HepG2 (cell line): ENCODE measurements around the gene NELL2. TPM values are rescaled to one million over a fixed set of nuclear protein-coding genes. Genes with fewer than 3 reads are reported as not detected.

Experiments used
- ATAC-seq: fragments of 200-7000 bp; cut with Tn5 transposase; 3 replicates; pipeline ENCODE4 v1.9.1; 2020; ENCODE audit warnings: mild to moderate bottlenecking, moderate library complexity
- BruUV-seq: library from RNA; stranded (reverse); fragments of 400-500 nt; replicated peaks from 2 replicates; lab custom pipeline; 2021; lab: Mats Ljungman, UMichigan
- CTCF ChIA-PET: fragments of 300-600 bp; formaldehyde crosslinking; extraction: SDS; loops from one replicate; lab custom pipeline; 2021; ENCODE audit warnings: low total read pairs, inconsistent platforms, low intra/inter-chr PET ratio; lab: Yijun Ruan, JAX
- POLR2A ChIA-PET: fragments of 350-600 bp; sonication (Branson Sonifier 250); formaldehyde crosslinking; loops from one replicate; lab custom pipeline; 2020; ENCODE audit warnings: antibody characterized with exemption, inconsistent platforms; lab: Yijun Ruan, JAX
- DNase-seq: peaks from one replicate; pipeline ENCODE4 v3.0.0-alpha.2; 2015; ENCODE audit warnings: low spot score
- FAIRE-seq: peaks from 3 replicates; lab custom pipeline; 2011; peaks lifted over from hg19 to GRCh38; lab: Jason Lieb, UNC
- H2AFZ ChIP-seq: one replicate; pipeline ENCODE4 v1.6.1; 2011; ENCODE audit warnings: low read length, inconsistent platforms
- H3K27ac ChIP-seq: fragments of 300-600 bp; 3 replicates; pipeline ENCODE4 v1.8.0; 2011; ENCODE audit warnings: mixed run types, mild to moderate bottlenecking, mixed read lengths, low read length, inconsistent platforms; ENCODE audit not compliant: insufficient read depth; ENCODE audit errors: extremely low read length
- H3K27me3 ChIP-seq, 2 experiments: fragments of 200-600 bp in 1 of 2; 2 replicates in 1 of 2; 3 replicates in 1 of 2; pipeline versions ENCODE4 v1.6.0 to v1.8.0; 2011; ENCODE audit warnings: low read length in 2 of 2, mild to moderate bottlenecking in 2 of 2, moderate library complexity in 2 of 2, inconsistent platforms in 1 of 2; ENCODE audit not compliant: insufficient read depth in 2 of 2, control insufficient read depth in 1 of 2
- H3K36me3 ChIP-seq, 2 experiments: fragments of 200-600 bp in 1 of 2; replicated peaks in 1 of 2; 2 replicates in 1 of 2; 3 replicates in 1 of 2; pipeline versions ENCODE4 v1.5.1 to v1.8.0; 2011; ENCODE audit warnings: low read length in 2 of 2, inconsistent platforms in 1 of 2; ENCODE audit not compliant: insufficient read depth in 2 of 2, control insufficient read depth in 1 of 2
- H3K4me1 ChIP-seq: 2 replicates; pipeline ENCODE4 v1.5.1; 2012; ENCODE audit warnings: low read length, inconsistent platforms; ENCODE audit not compliant: insufficient read depth
- H3K4me2 ChIP-seq: 2 replicates; pipeline ENCODE4 v1.6.0; 2011; ENCODE audit warnings: low read depth, low read length, inconsistent platforms
- H3K4me3 ChIP-seq, 3 experiments: fragments of 200-600 bp in 1 of 3; sonication (generic), shearing (Covaris generic) in 1 of 3; replicated peaks in 1 of 3; 2 replicates each; pipeline ENCODE4 v1.5.1; 2011 to 2016; ENCODE audit warnings: low read length in 3 of 3, inconsistent platforms in 2 of 3, low read depth in 2 of 3, mild to moderate bottlenecking in 2 of 3, control low read depth in 1 of 3, mixed read lengths in 1 of 3; ENCODE audit not compliant: insufficient read depth in 1 of 3
- H3K79me2 ChIP-seq: one replicate; pipeline ENCODE4 v1.6.1; 2011; ENCODE audit warnings: low read length, inconsistent platforms; ENCODE audit not compliant: insufficient read depth
- H3K9ac ChIP-seq: 2 replicates; pipeline ENCODE4 v1.6.0; 2011; ENCODE audit warnings: mild to moderate bottlenecking, low read depth, low read length, inconsistent platforms; ENCODE audit not compliant: insufficient read depth
- H3K9me3 ChIP-seq: 2 replicates; pipeline ENCODE4 v1.5.1; 2012; ENCODE audit warnings: mild to moderate bottlenecking, low read length
- H4K20me1 ChIP-seq: 2 replicates; pipeline ENCODE4 v1.6.0; 2011; ENCODE audit warnings: inconsistent platforms, mild to moderate bottlenecking, low read length, moderate library complexity; ENCODE audit not compliant: insufficient read depth
- ATF2 ChIP-seq: sonication (generic); formaldehyde crosslinking; IDR thresholded peaks from 2 replicates; pipeline ENCODE4 v1.4.0; 2020; ENCODE audit warnings: missing genetic modification reagents
- JUNB ChIP-seq: sonication (generic); formaldehyde crosslinking; IDR thresholded peaks from 2 replicates; pipeline ENCODE4 v1.8.0; 2022; ENCODE audit warnings: missing genetic modification reagents, mild to moderate bottlenecking, borderline replicate concordance
- NR2F6 ChIP-seq, 2 experiments: IDR thresholded peaks; 2 replicates each; pipeline ENCODE4 v1.6.1; 2016; ENCODE audit warnings: antibody characterized with exemption in 1 of 2, mild to moderate bottlenecking in 1 of 2
- STAT5B ChIP-seq: sonication (generic); formaldehyde crosslinking; IDR thresholded peaks from 2 replicates; pipeline ENCODE4 v1.4.0; 2020; ENCODE audit warnings: missing genetic modification reagents
- ZBTB38 ChIP-seq: sonication (generic); formaldehyde crosslinking; IDR thresholded peaks from 2 replicates; pipeline ENCODE4 v1.5.1; 2020; ENCODE audit warnings: mild to moderate bottlenecking, missing genetic modification reagents
- ZNF282 ChIP-seq: fragments of 450-650 bp; IDR thresholded peaks from 2 replicates; pipeline ENCODE4 v1.6.1; 2018; ENCODE audit not compliant: partially characterized antibody
- ZNF646 ChIP-seq: sonication (generic); formaldehyde crosslinking; IDR thresholded peaks from 2 replicates; pipeline ENCODE4 v1.9.0; 2021; ENCODE audit warnings: mild to moderate bottlenecking, missing genetic modification reagents
- WGBS: methylation state at CpG from one replicate; pipeline ENCODE4 v1.1.6; 2017; ENCODE audit warnings: low lambda C conversion rate; 5-methylcytosine and 5-hydroxymethylcytosine counted together
- in situ Hi-C: cut with HindIII; loops from 2 replicates; pipeline ENCODE4 v1.10.0; 2017; ENCODE audit warnings: low pct_unique_long_range_greater_than_20kb; ENCODE audit not compliant: extremely low pct_ligation_motif_present
- intact Hi-C: fragments of 100-400 bp; cut with micrococcal nuclease; formaldehyde crosslinking; loops from one replicate; pipeline ENCODE4 v1.10.0; 2022; ENCODE audit not compliant: unreplicated experiment
- polyA plus RNA-seq, 8 experiments: library from polyadenylated mRNA; depleted of rRNA in 3 of 8; stranded (reverse) in 7 of 8; unstranded in 1 of 8; fragments of >200 nt; fragmentation: Illumina TruSeq in 4 of 8; extraction: Trizol in 4 of 8; gene quantifications; 2 replicates each; pipeline versions ENCODE4 v1.2.1 to v1.2.3, GENCODE V29; 2011 to 2016; ENCODE audit warnings: low read depth in 4 of 8, missing spikeins in 1 of 8, mixed read lengths in 1 of 8; ENCODE audit not compliant: insufficient read depth in 1 of 8
- total RNA-seq, 5 experiments: library from RNA; depleted of rRNA; stranded (reverse); fragments of >200 nt; fragmentation: Illumina TruSeq; extraction: Trizol; gene quantifications; 2 replicates each; pipeline ENCODE4 v1.2.3, GENCODE V29; 2016; ENCODE audit warnings: low read depth in 1 of 5

NELL2 gene
- total and polyA plus RNA-seq, 2 of the 13 experiments (the other 11 are each of a cell fraction or from before 2014, with no cell fraction given) = 0.11 TPM; not detected in 1

- no peak for TF ChIP-seq ZNF646 (CRISPR knock-in tag)
- no peak for TF ChIP-seq NR2F6 (IDR thresholded peaks at IDR 0.05)
- no peak for TF ChIP-seq NR2F6 (CRISPR knock-in tag; IDR thresholded peaks at IDR 0.05)
- no peak for TF ChIP-seq ZNF282
- TF ChIP-seq ATF2 (CRISPR knock-in tag) = no peak
- no peak for TF ChIP-seq ZBTB38
- no peak for TF ChIP-seq JUNB (CRISPR knock-in tag)
- no peak for TF ChIP-seq STAT5B
- no peaks in the 10 kb centered on the region for H4K20me1 ChIP-seq
- 0% methylated on average over 4 of the region's 4 CpGs for WGBS
- in situ Hi-C loops (no loop called here), intact Hi-C loops (no loop called here)
- DNase-seq (no peak), ATAC-seq (no peak), FAIRE-seq (no peak)
- no TSS peak for BruUV-seq
- no peak overlapping the region for H3K4me2 ChIP-seq
- no peak overlapping the region for H2AFZ ChIP-seq
- no peak overlapping the region for H3K9ac ChIP-seq
- no peaks in the 10 kb centered on the region for H3K27me3 ChIP-seq
- no peak overlapping the region for H3K27ac ChIP-seq
- ChIA-PET CTCF (no interaction called here), POLR2A (no interaction called here)
- no peak overlapping the region for H3K4me3 ChIP-seq
- no peaks in the 10 kb centered on the region for H3K79me2 ChIP-seq
- no peaks in the 10 kb centered on the region for H3K4me1 ChIP-seq
- H3K36me3 ChIP-seq = no peaks in the 10 kb centered on the region
- H3K9me3 ChIP-seq = no peaks in the 10 kb centered on the region
Observed at GRCh38 chr12:44819884-44820283, 56.2 kb downstream of the NELL2 start.
